Inferior parietal cortex (tissue), 1 donor: ENCODE results near the gene ZNF391.
"Not testable (repeated sequence)": the region's sequence is repeated elsewhere in the genome, so short reads cannot be mapped to it uniquely, and the experiment has no call there.

ENCODE experiments used
- DNase-seq: peaks from one replicate; pipeline ENCODE4 v3.0.0-alpha.2; 2016; ENCODE audit errors: extremely low spot score

The ZNF391 gene

GRCh38 chr6:27422651-27423332 is 34.2 kb downstream of the ZNF391 start:
- no peak for DNase-seq

GRCh38 chr6:27424851-27425250 is 36.3 kb downstream of the ZNF391 start:
- not testable (repeated sequence) for DNase-seq

GRCh38 chr6:27426045-27426620 is 37.6 kb downstream of the ZNF391 start:
- DNase-seq: peak; percentile 54

- no peak for DNase-seq
Measured at GRCh38 chr6:27428502-27428901, 39.9 kb downstream of the ZNF391 start.

GRCh38 chr6:27428966-27429365 is 40.4 kb downstream of the ZNF391 start:
- DNase-seq: no peak

- DNase-seq: no peak
Measured at GRCh38 chr6:27433714-27434113, 45.2 kb downstream of the ZNF391 start.

- no peak for DNase-seq
Measured at GRCh38 chr6:27439371-27439770, 50.8 kb downstream of the ZNF391 start.

GRCh38 chr6:27441001-27441400 is 52.4 kb downstream of the ZNF391 start:
- no peak for DNase-seq

GRCh38 chr6:27442932-27443331 is 54.4 kb downstream of the ZNF391 start:
- DNase-seq: peak; percentile 73

GRCh38 chr6:27448456-27448855 is 59.9 kb downstream of the ZNF391 start:
- no peak for DNase-seq

- no peak for DNase-seq
Measured at GRCh38 chr6:27451660-27452390, 63.3 kb downstream of the ZNF391 start.

- no peak for DNase-seq
Measured at GRCh38 chr6:27452496-27452897, 63.9 kb downstream of the ZNF391 start.
